NCI-H1105 (cell line): Measurements from ENCODE around the gene SLC35B2.
"Not testable (repeated sequence)": the region's sequence is repeated elsewhere in the genome, so short reads cannot be mapped to it uniquely, and the experiment has no call there.

Source experiments
- DNase-seq: peaks from one replicate; lab custom pipeline; 2025; lab: John Stamatoyannopoulos, UW

Gene SLC35B2

GRCh38 chr6:44235269-44235668, 22.1 kb downstream of the SLC35B2 start:
- DNase-seq, result no peak

GRCh38 chr6:44234101-44235025, 23.0 kb downstream of the SLC35B2 start:
- no peak for DNase-seq

- no peak for DNase-seq
Measured at GRCh38 chr6:44233567-44234100, 23.7 kb downstream of the SLC35B2 start.

- no peak for DNase-seq
Measured at GRCh38 chr6:44232676-44233566, 24.4 kb downstream of the SLC35B2 start.

GRCh38 chr6:44231426-44231825, 25.9 kb downstream of the SLC35B2 start:
- not testable (repeated sequence) for DNase-seq

- no peak for DNase-seq
Measured at GRCh38 chr6:44230034-44230675, 27.2 kb downstream of the SLC35B2 start.

GRCh38 chr6:44229376-44230033, 27.8 kb downstream of the SLC35B2 start:
- no peak for DNase-seq

GRCh38 chr6:44228836-44229235, 28.5 kb downstream of the SLC35B2 start:
- DNase-seq, result no peak

- no peak for DNase-seq
Measured at GRCh38 chr6:44228433-44228832, 28.9 kb downstream of the SLC35B2 start.

GRCh38 chr6:44228031-44228430, 29.3 kb downstream of the SLC35B2 start:
- no peak for DNase-seq

GRCh38 chr6:44227148-44227793, 30.1 kb downstream of the SLC35B2 start:
- DNase-seq, result no peak

- DNase-seq, result no peak
Measured at GRCh38 chr6:44226368-44227147, 30.8 kb downstream of the SLC35B2 start.

GRCh38 chr6:44225579-44226325, 31.6 kb downstream of the SLC35B2 start:
- DNase-seq, result no peak

GRCh38 chr6:44224965-44225305, 32.4 kb downstream of the SLC35B2 start:
- DNase-seq, result no peak

GRCh38 chr6:44224029-44224964, 33.0 kb downstream of the SLC35B2 start:
- peak; percentile 49 for DNase-seq

- peak; percentile 82 for DNase-seq
Measured at GRCh38 chr6:44223319-44224028, 33.9 kb downstream of the SLC35B2 start, which contains the start of gene SLC29A1. TSS of gene SLC29A1 (plus strand) at chr6:44223595. CDS start at chr6:44227314, 3,719 bp downstream.

GRCh38 chr6:44222486-44223318, 34.6 kb downstream of the SLC35B2 start:
- no peak for DNase-seq
